ENCODE data around the gene HSD3B7.
"Not testable (repeated sequence)": the region's sequence is repeated elsewhere in the genome, so short reads cannot be mapped to it uniquely, and the experiment has no call there.

The HSD3B7 gene

GRCh38 chr16:31007684-31008083 lies 22.7 kb downstream of the HSD3B7 start:
- no peak for DNase-seq (ENCODE audit: low read depth)
- no peak overlapping the region for H3K4me3 ChIP-seq (ENCODE audit: low read length)
- no peak for TF ChIP-seq CTCF (conservative IDR thresholded peaks at IDR 0.05; ENCODE audit: low read length)

GRCh38 chr16:31008149-31008548 lies 23.1 kb downstream of the HSD3B7 start:
- DNase-seq (ENCODE audit: low read depth) = peak; percentile 49
- H3K4me3 ChIP-seq (ENCODE audit: low read length) = no peak overlapping the region

GRCh38 chr16:31008551-31008950 lies 23.5 kb downstream of the HSD3B7 start:
- H3K4me3 ChIP-seq (ENCODE audit: low read length) = no peak overlapping the region
- no peak for TF ChIP-seq CTCF (conservative IDR thresholded peaks at IDR 0.05; ENCODE audit: low read length)
- no peak for DNase-seq (ENCODE audit: low read depth)

More at GRCh38 chr16:31008149-31008548, 23.1 kb downstream of the HSD3B7 start:
- no peak for TF ChIP-seq CTCF (conservative IDR thresholded peaks at IDR 0.05; ENCODE audit: low read length)

- no peak for DNase-seq (ENCODE audit: low read depth)
- TF ChIP-seq CTCF (conservative IDR thresholded peaks at IDR 0.05; ENCODE audit: low read length) = no peak
- H3K4me3 ChIP-seq (ENCODE audit: low read length) = no peak overlapping the region
Observed at GRCh38 chr16:31009120-31009519, 24.1 kb downstream of the HSD3B7 start.

- DNase-seq (ENCODE audit: low read depth) = no peak
Observed at GRCh38 chr16:31009894-31010584, 25.0 kb downstream of the HSD3B7 start.

GRCh38 chr16:31010585-31011325 lies 25.7 kb downstream of the HSD3B7 start, which contains the start of gene STX1B:
STX1B (minus strand) TSS chr16:31010638; CDS start chr16:31010396, 242 bp downstream.
- no peak for TF ChIP-seq CTCF (conservative IDR thresholded peaks at IDR 0.05; ENCODE audit: low read length)
- DNase-seq (ENCODE audit: low read depth) = peak; percentile 18
- peak within 1 kb of the TSS; percentile 56 for H3K4me3 ChIP-seq (ENCODE audit: low read length)

More at GRCh38 chr16:31009894-31010584, 25.0 kb downstream of the HSD3B7 start:
- peak overlapping the region; percentile 56 for H3K4me3 ChIP-seq (ENCODE audit: low read length)
- peak; percentile 30 for TF ChIP-seq CTCF (conservative IDR thresholded peaks at IDR 0.05; ENCODE audit: low read length)

- DNase-seq (ENCODE audit: low read depth); H3K4me3 ChIP-seq (ENCODE audit: low read length): not testable (repeated sequence)
Observed at GRCh38 chr16:31011815-31012214, 26.8 kb downstream of the HSD3B7 start.

- H3K4me3 ChIP-seq (ENCODE audit: low read length); DNase-seq (ENCODE audit: low read depth): not testable (repeated sequence)
Observed at GRCh38 chr16:31013292-31013691, 28.3 kb downstream of the HSD3B7 start.

Measured in AG10803 (cell line).